Midbrain (tissue), 1 donor: ENCODE measurements around the gene KLHL40.

Source experiments
- DNase-seq: peaks from one replicate; lab custom pipeline; 2025; lab: John Stamatoyannopoulos, UW

Gene KLHL40

DNA sequence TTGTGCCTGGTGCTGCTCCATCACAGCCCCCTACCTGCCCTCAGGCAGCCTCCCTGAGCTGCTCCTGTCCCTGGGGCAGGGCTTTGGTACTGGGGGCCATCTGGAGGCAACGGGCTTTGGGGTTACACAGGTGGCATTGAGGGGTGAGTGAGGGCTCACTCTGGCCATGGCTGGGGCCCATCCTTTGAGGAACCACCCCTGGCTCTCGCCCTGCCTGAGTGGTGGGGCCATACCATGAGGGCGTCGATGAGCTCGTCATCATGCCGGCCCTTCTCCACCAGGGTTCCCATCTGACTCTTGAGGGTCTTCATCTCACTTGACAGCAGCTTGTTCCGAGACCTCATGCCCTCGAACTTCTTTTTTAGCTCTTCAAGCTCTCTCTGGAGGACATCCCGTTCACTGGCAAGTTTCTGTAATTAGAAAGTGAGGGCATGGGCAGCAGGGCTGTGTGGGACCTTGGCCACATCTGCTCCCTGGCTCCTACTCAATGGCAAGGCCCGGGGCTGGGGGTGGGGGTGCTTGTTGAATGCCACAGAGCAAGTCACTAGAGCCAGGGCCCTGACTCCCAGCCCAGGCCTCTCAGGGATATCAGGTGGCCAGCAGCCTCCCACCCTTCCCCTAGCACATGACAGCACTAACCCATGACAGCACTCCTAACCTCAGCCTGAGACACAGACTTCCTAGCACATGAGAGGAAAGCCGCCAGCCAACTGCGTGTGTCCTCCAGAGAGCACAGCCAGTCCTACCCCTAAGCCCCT is 54.2 kb downstream of the KLHL40 start:
- DNase-seq: peak; percentile 78

DNA sequence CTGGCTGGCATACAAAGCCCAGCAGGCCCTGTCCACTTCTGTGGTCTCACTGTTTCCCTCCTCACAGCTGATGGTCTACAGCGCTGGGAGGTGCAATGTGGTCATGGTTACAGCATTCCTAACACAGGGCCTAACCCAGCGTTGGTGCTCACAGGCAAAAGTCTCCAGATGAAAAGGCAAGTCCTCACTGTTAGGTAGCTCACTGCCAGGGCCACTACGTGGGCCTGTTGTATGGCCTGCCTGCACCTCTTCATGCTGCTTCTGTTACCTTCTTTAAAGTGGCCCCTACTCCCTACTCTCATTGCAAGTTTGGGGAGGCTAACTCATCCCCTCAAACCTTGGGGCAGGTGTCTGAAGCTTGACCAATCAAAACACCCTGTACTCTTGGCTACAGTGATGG is 56.5 kb downstream of the KLHL40 start:
- no peak for DNase-seq
